Lower leg skin (tissue), 4 donors: ENCODE measurements around the gene PARD6A. TPM values are rescaled to one million over a fixed set of nuclear protein-coding genes. Genes with fewer than 3 reads are reported as not detected.

Experiments
- DNase-seq, 2 donors: peaks; one replicate each; pipeline ENCODE4 v3.0.0-alpha.2; 2019; ENCODE audit warnings: low spot score in 2 of 2
- H3K4me3 ChIP-seq: fragments of 200-600 bp; sonication (generic); 2 replicates; pipeline ENCODE4 v1.5.1; 2017; ENCODE audit warnings: mild to moderate bottlenecking, low read depth; ENCODE audit not compliant: poor library complexity, severe bottlenecking
- CTCF ChIP-seq, 3 donors: fragments of 450-650 bp; IDR thresholded peaks; one replicate each; pipeline ENCODE4 v1.5.1; 2016; ENCODE audit warnings: antibody characterized with exemption in 3 of 3, mild to moderate bottlenecking in 3 of 3, moderate library complexity in 2 of 3
- POLR2A ChIP-seq, 2 donors: fragments of 450-650 bp; IDR thresholded peaks; one replicate each; pipeline ENCODE4 v1.6.1; 2016 to 2017; ENCODE audit warnings: antibody characterized with exemption in 2 of 2, mild to moderate bottlenecking in 1 of 2, moderate library complexity in 1 of 2
- WGBS, 2 donors: methylation state at CpG; one replicate each; pipeline ENCODE4 v1.1.5; 2018; 5-methylcytosine and 5-hydroxymethylcytosine counted together
- intact Hi-C: fragments of 100-400 bp; cut with DNase I; formaldehyde crosslinking; loops from one replicate; pipeline ENCODE4 v1.15.0; 2023; ENCODE audit warnings: low total_unique reads
- total RNA-seq, 4 donors: library from RNA; depleted of rRNA; stranded (reverse); fragments of >200 nt; gene quantifications; one replicate each; pipeline ENCODE4 v1.1.0, GENCODE V29; 2016

Gene PARD6A
- total RNA-seq, 4 donors from 2014 or later = 2.1 to 3.5 (median 2.4) TPM

GRCh38 chr16:67663151-67663876 is 2.6 kb downstream of the PARD6A start:
- no peak for DNase-seq
- WGBS, 2 donors = 79 to 82% methylated on average over 16 to 22 of the region's 25 CpGs
- intact Hi-C loops = no loop called here
- H3K4me3 ChIP-seq = no peak overlapping the region
- no peak for TF ChIP-seq CTCF (IDR thresholded peaks at IDR 0.05)
- no peak for TF ChIP-seq POLR2A (IDR thresholded peaks at IDR 0.05)

- DNase-seq = no peak
- intact Hi-C loops = no loop called here
- 93 to 96% methylated on average over 5 to 6 of the region's 6 CpGs for WGBS, 2 donors
- TF ChIP-seq POLR2A (IDR thresholded peaks at IDR 0.05) (no peak), CTCF (IDR thresholded peaks at IDR 0.05) (no peak)
- H3K4me3 ChIP-seq = no peak overlapping the region
These were observed 3.1 kb downstream of the PARD6A start for GRCh38 chr16:67663877-67664222.

- 84 to 90% methylated on average over 4 of the region's 4 CpGs for whole genome bisulfite sequencing, 2 donors
- DNase-seq = no peak
- intact Hi-C loops = no loop called here
- no peak for TF ChIP-seq CTCF (IDR thresholded peaks at IDR 0.05)
- TF ChIP-seq POLR2A (IDR thresholded peaks at IDR 0.05) = no peak
- H3K4me3 ChIP-seq = no peak overlapping the region
These were observed 3.5 kb downstream of the PARD6A start for GRCh38 chr16:67664258-67664657.

GRCh38 chr16:67664871-67665270 is 4.1 kb downstream of the PARD6A start:
- no peak overlapping the region for H3K4me3 ChIP-seq
- no peak for DNase-seq
- intact Hi-C loops = no loop called here
- TF ChIP-seq CTCF (IDR thresholded peaks at IDR 0.05) = no peak
- no peak for TF ChIP-seq POLR2A (IDR thresholded peaks at IDR 0.05)
- 90 to 91% methylated on average over 7 of the region's 7 CpGs for WGBS, 2 donors

- intact Hi-C loops = no loop called here
- TF ChIP-seq POLR2A (IDR thresholded peaks at IDR 0.05) (no peak), CTCF (IDR thresholded peaks at IDR 0.05) (no peak)
- DNase-seq = no peak
- WGBS, 2 donors = 69 to 75% methylated on average over 5 of the region's 5 CpGs
- H3K4me3 ChIP-seq = no peak overlapping the region
These were observed 4.8 kb downstream of the PARD6A start for GRCh38 chr16:67665598-67665997.

GRCh38 chr16:67666032-67666551 is 5.3 kb downstream of the PARD6A start:
- intact Hi-C loops = no loop called here
- TF ChIP-seq POLR2A (IDR thresholded peaks at IDR 0.05) (no peak), CTCF (IDR thresholded peaks at IDR 0.05) (no peak)
- no peak for DNase-seq
- peak overlapping the region; percentile 60 for H3K4me3 ChIP-seq
- WGBS, 2 donors = 0 to 3% methylated on average over 15 to 17 of the region's 46 CpGs
